GM18505 (cell line): Measurements from ENCODE around the gene AP4E1.
"Not testable (repeated sequence)": the region's sequence is repeated elsewhere in the genome, so short reads cannot be mapped to it uniquely, and the experiment has no call there.

Source experiments
- ATAC-seq: cut with Tn5 transposase; IDR thresholded peaks from one replicate; pipeline ENCODE4 v1.9.1; 2021; ENCODE audit not compliant: unreplicated experiment
- POLR2A ChIP-seq: IDR thresholded peaks from 4 replicates; pipeline ENCODE4 v1.6.1; 2011; ENCODE audit warnings: borderline replicate concordance; ENCODE audit not compliant: insufficient read depth, insufficient read length; ENCODE audit errors: extremely low read depth

Gene AP4E1

GRCh38 chr15:50908209-50909009 is at the start of gene AP4E1:
AP4E1 (plus strand) TSS chr15:50908683; CDS start chr15:50908779, 96 bp downstream.
- peak; percentile 58 for ATAC-seq
- peak; percentile 67 for TF ChIP-seq POLR2A

GRCh38 chr15:50860824-50861223 is 47.7 kb upstream of the AP4E1 start:
- no peak for ATAC-seq

GRCh38 chr15:50862553-50862952 is 45.9 kb upstream of the AP4E1 start:
- no peak for TF ChIP-seq POLR2A
- no peak for ATAC-seq

More at GRCh38 chr15:50860824-50861223, 47.7 kb upstream of the AP4E1 start:
- TF ChIP-seq POLR2A: no peak

- TF ChIP-seq POLR2A: no peak
- ATAC-seq: no peak
These were observed 43.6 kb upstream of the AP4E1 start for GRCh38 chr15:50864873-50865272.

GRCh38 chr15:50865515-50866353 is 42.7 kb upstream of the AP4E1 start:
- TF ChIP-seq POLR2A: no peak
- no peak for ATAC-seq

GRCh38 chr15:50871832-50872231 is 36.7 kb upstream of the AP4E1 start:
- TF ChIP-seq POLR2A: no peak
- ATAC-seq: no peak

GRCh38 chr15:50872832-50873426 is 35.6 kb upstream of the AP4E1 start:
- no peak for ATAC-seq
- no peak for TF ChIP-seq POLR2A

GRCh38 chr15:50873935-50874361 is 34.5 kb upstream of the AP4E1 start:
- ATAC-seq: no peak

GRCh38 chr15:50875238-50875637 is 33.2 kb upstream of the AP4E1 start:
- not testable (repeated sequence) for ATAC-seq

More at GRCh38 chr15:50873935-50874361, 34.5 kb upstream of the AP4E1 start:
- TF ChIP-seq POLR2A: no peak

- TF ChIP-seq POLR2A: no peak
These were observed 32.1 kb upstream of the AP4E1 start for GRCh38 chr15:50876260-50876988.

GRCh38 chr15:50876989-50877360 is 31.5 kb upstream of the AP4E1 start:
- TF ChIP-seq POLR2A: no peak
- ATAC-seq: no peak

More at GRCh38 chr15:50876260-50876988, 32.1 kb upstream of the AP4E1 start:
- ATAC-seq: no peak

GRCh38 chr15:50879016-50879617 is 29.4 kb upstream of the AP4E1 start:
- TF ChIP-seq POLR2A: no peak
- peak; percentile 54 for ATAC-seq
